Measurements from ENCODE around the gene CFAP100.

GRCh38 chr3:126367316-126367805, 27.3 kb upstream of the CFAP100 start:
- TF ChIP-seq CTCF (IDR thresholded peaks at IDR 0.05) = no peak
- no peak for TF ChIP-seq POLR2A (IDR thresholded peaks at IDR 0.05)

Measured in adrenal gland (tissue), 5 donors.